Activated CD4-positive, alpha-beta T cell treated with anti-CD3 and anti-CD28 coated beads, Interleukin-2, amount 10 ng/mL, durations not matched to agents 7 days and 5 days (primary cell): ENCODE data around the gene GABRG3. TPM values are rescaled to one million over a fixed set of nuclear protein-coding genes. Genes with fewer than 3 reads are reported as not detected.

ENCODE experiments used
- CTCF ChIA-PET: fragments of 350-600 bp; sonication (Branson Sonifier 250); formaldehyde crosslinking; loops from one replicate; lab custom pipeline; 2021; ENCODE audit warnings: antibody characterized with exemption; lab: Charles Lee
- POLR2A ChIA-PET: fragments of 350-600 bp; sonication (Branson Sonifier 250); formaldehyde crosslinking; loops from one replicate; lab custom pipeline; 2021; ENCODE audit warnings: antibody characterized with exemption; lab: Charles Lee
- DNase-seq: peaks from one replicate; pipeline ENCODE4 v3.0.0-alpha.2; 2020
- H3K27ac Mint-ChIP-seq: one replicate; pipeline ENCODE4 v1.8.0; 2021; ENCODE audit warnings: mild to moderate bottlenecking, moderate library complexity, mixed read lengths
- H3K27me3 Mint-ChIP-seq: one replicate; pipeline ENCODE4 v1.8.0; 2021; ENCODE audit warnings: mixed read lengths
- H3K36me3 Mint-ChIP-seq: one replicate; pipeline ENCODE4 v1.8.0; 2021; ENCODE audit warnings: low read depth, mixed read lengths
- H3K4me1 Mint-ChIP-seq: one replicate; pipeline ENCODE4 v1.8.0; 2021; ENCODE audit warnings: mixed read lengths
- H3K4me3 Mint-ChIP-seq: one replicate; pipeline ENCODE4 v1.8.0; 2021; ENCODE audit warnings: mild to moderate bottlenecking, moderate library complexity, mixed read lengths
- H3K9me3 Mint-ChIP-seq: one replicate; pipeline ENCODE4 v1.8.0; 2021; ENCODE audit warnings: mixed read lengths
- total RNA-seq, 2 experiments: library from RNA; stranded (reverse); gene quantifications; one replicate each; pipeline ENCODE4 v1.2.3, GENCODE V29; 2021

GABRG3 gene
- total RNA-seq, 2 experiments from 2014 or later = not detected

- Mint-ChIP-seq H3K4me1 (no peaks in the 10 kb centered on the region), H3K27me3 (no peaks in the 10 kb centered on the region), H3K27ac (no peak overlapping the region), H3K4me3 (no peak overlapping the region), H3K9me3 (peaks cover 11% of the 10 kb centered on the region), H3K36me3 (no peaks in the 10 kb centered on the region)
- no peak for DNase-seq
- POLR2A ChIA-PET = no interaction called here
- CTCF ChIA-PET = no interaction called here
Observed at GRCh38 chr15:27081676-27082418, 110.9 kb downstream of the GABRG3 start.

- POLR2A ChIA-PET = no interaction called here
- no peak overlapping the region for H3K4me3 Mint-ChIP-seq
- H3K27ac Mint-ChIP-seq = no peak overlapping the region
- no peak for DNase-seq
- H3K36me3 Mint-ChIP-seq = no peaks in the 10 kb centered on the region
- H3K27me3 Mint-ChIP-seq = no peaks in the 10 kb centered on the region
- H3K4me1 Mint-ChIP-seq = no peaks in the 10 kb centered on the region
- CTCF ChIA-PET = interaction anchor here (0.5 kb wide), 1 partner anchor 22 kb away, joined by 3 read pairs; no protein-coding TSS in a partner anchor
- H3K9me3 Mint-ChIP-seq = peaks cover 7% of the 10 kb centered on the region
Observed at GRCh38 chr15:27082526-27082925, 111.5 kb downstream of the GABRG3 start.

GRCh38 chr15:27084844-27085243, 113.9 kb downstream of the GABRG3 start:
- Mint-ChIP-seq H3K27ac (no peak overlapping the region), H3K9me3 (peaks cover 4% of the 10 kb centered on the region), H3K4me3 (no peak overlapping the region), H3K36me3 (no peaks in the 10 kb centered on the region), H3K27me3 (no peaks in the 10 kb centered on the region), H3K4me1 (no peaks in the 10 kb centered on the region)
- ChIA-PET CTCF (interaction anchor here (0.5 to 0.6 kb wide), 2 partner anchors 89 to 196 kb away, joined by 3 to 4 read pairs; no protein-coding TSS in a partner anchor), POLR2A (no interaction called here)
- DNase-seq = no peak

GRCh38 chr15:27086149-27086548, 115.2 kb downstream of the GABRG3 start:
- H3K9me3 Mint-ChIP-seq = peaks cover 4% of the 10 kb centered on the region
- H3K27me3 Mint-ChIP-seq = no peaks in the 10 kb centered on the region
- H3K4me3 Mint-ChIP-seq = no peak overlapping the region
- no peak overlapping the region for H3K27ac Mint-ChIP-seq
- ChIA-PET CTCF (no interaction called here), POLR2A (no interaction called here)
- DNase-seq = no peak
- H3K4me1 Mint-ChIP-seq = no peaks in the 10 kb centered on the region
- no peaks in the 10 kb centered on the region for H3K36me3 Mint-ChIP-seq

DNA sequence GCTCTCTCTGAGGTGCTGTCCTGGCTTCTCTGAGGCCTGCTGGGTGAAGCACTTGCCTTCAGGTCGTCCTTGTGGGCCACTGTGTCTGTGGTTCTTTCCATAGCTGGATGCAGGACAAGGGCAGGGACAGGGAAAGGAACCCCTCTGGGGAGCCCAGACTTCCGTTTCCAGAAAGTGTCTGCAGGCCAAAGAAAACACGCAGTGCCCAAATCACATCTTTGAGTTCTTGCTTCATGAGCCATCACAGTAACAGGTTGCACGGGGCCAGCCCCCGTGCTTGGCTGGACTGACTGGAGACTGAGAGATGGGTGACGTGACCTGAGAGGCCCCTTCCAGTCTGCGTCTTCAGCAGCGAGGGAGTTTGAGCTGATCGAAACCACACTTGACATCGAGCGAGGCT, 115.8 kb downstream of the GABRG3 start:
- DNase-seq = no peak
- ChIA-PET POLR2A (no interaction called here), CTCF (no interaction called here)
- H3K4me3 Mint-ChIP-seq = no peak overlapping the region
- no peaks in the 10 kb centered on the region for H3K4me1 Mint-ChIP-seq
- H3K27me3 Mint-ChIP-seq = no peaks in the 10 kb centered on the region
- peaks cover 4% of the 10 kb centered on the region for H3K9me3 Mint-ChIP-seq
- no peaks in the 10 kb centered on the region for H3K36me3 Mint-ChIP-seq
- H3K27ac Mint-ChIP-seq = no peak overlapping the region

DNA sequence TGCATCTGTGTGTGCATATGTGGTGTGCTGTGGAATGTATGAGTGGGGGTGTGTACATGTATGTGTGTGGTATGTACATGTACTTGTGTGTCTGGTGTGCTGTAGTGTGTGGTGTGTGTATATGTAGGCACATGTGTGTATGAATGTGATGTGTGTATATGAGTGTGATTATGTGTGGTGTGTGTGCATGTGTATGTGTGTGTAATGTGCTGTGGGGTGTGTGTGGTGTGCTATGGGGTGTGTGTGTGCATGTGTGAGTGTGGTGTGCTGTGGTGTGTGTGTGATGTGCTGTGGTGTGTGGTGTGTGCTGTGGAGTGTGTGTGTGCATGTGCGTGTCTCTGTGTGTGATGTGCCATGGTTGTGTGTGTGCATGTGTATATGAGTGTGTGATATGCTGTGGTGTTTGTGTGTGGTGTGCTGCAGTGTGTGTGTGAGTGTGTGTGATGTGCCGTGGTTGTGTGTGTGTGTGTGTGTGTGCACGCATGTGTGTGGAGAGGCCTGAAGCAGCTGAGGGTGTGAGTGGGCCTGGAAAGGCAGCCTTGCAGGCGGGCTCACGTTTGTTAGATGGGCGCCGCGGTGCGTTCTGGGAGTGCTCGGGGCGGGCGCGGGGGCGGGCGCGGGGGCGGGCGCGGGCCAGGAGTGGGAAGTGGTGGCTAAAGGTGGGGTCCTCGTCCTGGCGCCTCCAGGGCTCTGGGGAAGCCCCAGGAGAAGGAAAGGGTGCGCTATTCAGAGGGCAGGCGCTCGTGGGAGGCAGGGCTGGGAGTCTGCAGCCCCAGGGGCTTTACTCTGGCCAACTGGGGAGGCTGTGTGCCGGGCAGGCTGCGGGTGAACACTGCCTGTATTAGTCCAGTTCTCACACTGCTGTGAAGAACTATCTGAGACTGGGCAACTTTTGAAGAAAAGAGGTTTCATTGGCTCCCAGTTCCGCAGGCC, 116.9 kb downstream of the GABRG3 start:
- H3K36me3 Mint-ChIP-seq = no peaks in the 10 kb centered on the region
- no peak overlapping the region for H3K27ac Mint-ChIP-seq
- H3K9me3 Mint-ChIP-seq = peaks cover 5% of the 10 kb centered on the region
- no peaks in the 10 kb centered on the region for H3K4me1 Mint-ChIP-seq
- no peak overlapping the region for H3K4me3 Mint-ChIP-seq
- POLR2A ChIA-PET = no interaction called here
- CTCF ChIA-PET = no interaction called here
- no peak for DNase-seq
- no peaks in the 10 kb centered on the region for H3K27me3 Mint-ChIP-seq

- CTCF ChIA-PET = no interaction called here
- POLR2A ChIA-PET = no interaction called here
- Mint-ChIP-seq H3K27ac (no peak overlapping the region), H3K36me3 (no peaks in the 10 kb centered on the region), H3K4me3 (no peak overlapping the region), H3K9me3 (peaks cover 8% of the 10 kb centered on the region), H3K27me3 (no peaks in the 10 kb centered on the region), H3K4me1 (no peaks in the 10 kb centered on the region)
- no peak for DNase-seq
Observed at GRCh38 chr15:27088584-27089232, 117.7 kb downstream of the GABRG3 start.

DNA sequence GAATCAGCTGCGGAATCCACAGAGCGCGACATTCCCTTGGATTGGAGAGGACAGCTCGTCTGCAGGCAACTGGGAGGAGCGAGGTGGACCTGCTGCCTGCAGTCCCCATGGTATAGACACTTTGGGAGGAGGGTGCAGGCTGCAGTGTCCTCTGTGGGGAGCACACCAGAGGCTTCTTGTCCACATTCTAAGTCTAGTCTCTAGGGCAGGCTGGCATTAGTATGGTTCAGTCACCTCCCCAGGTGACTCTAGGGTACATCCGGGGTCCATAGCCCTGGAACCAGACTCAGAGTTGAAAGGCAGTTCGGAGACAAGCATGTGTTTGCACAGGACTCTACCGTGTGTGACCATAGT, 118.2 kb downstream of the GABRG3 start:
- Mint-ChIP-seq H3K36me3 (no peaks in the 10 kb centered on the region), H3K27me3 (no peaks in the 10 kb centered on the region), H3K4me3 (no peak overlapping the region), H3K9me3 (peaks cover 10% of the 10 kb centered on the region), H3K27ac (no peak overlapping the region), H3K4me1 (no peaks in the 10 kb centered on the region)
- CTCF ChIA-PET = no interaction called here
- no peak for DNase-seq
- POLR2A ChIA-PET = no interaction called here

GRCh38 chr15:27089676-27090075, 118.7 kb downstream of the GABRG3 start:
- Mint-ChIP-seq H3K36me3 (no peaks in the 10 kb centered on the region), H3K4me3 (no peak overlapping the region), H3K27me3 (no peaks in the 10 kb centered on the region), H3K4me1 (no peaks in the 10 kb centered on the region), H3K9me3 (peaks cover 10% of the 10 kb centered on the region), H3K27ac (no peak overlapping the region)
- POLR2A ChIA-PET = no interaction called here
- DNase-seq = no peak
- CTCF ChIA-PET = no interaction called here

GRCh38 chr15:27091270-27091940, 120.4 kb downstream of the GABRG3 start:
- no peaks in the 10 kb centered on the region for H3K27me3 Mint-ChIP-seq
- CTCF ChIA-PET = no interaction called here
- no peaks in the 10 kb centered on the region for H3K36me3 Mint-ChIP-seq
- no peak overlapping the region for H3K27ac Mint-ChIP-seq
- H3K4me1 Mint-ChIP-seq = no peaks in the 10 kb centered on the region
- peaks cover 10% of the 10 kb centered on the region for H3K9me3 Mint-ChIP-seq
- DNase-seq = no peak
- no peak overlapping the region for H3K4me3 Mint-ChIP-seq
- POLR2A ChIA-PET = no interaction called here

- POLR2A ChIA-PET = no interaction called here
- no peaks in the 10 kb centered on the region for H3K36me3 Mint-ChIP-seq
- no peak for DNase-seq
- no peak overlapping the region for H3K27ac Mint-ChIP-seq
- CTCF ChIA-PET = no interaction called here
- H3K27me3 Mint-ChIP-seq = no peaks in the 10 kb centered on the region
- H3K4me3 Mint-ChIP-seq = no peak overlapping the region
- peaks cover 10% of the 10 kb centered on the region for H3K9me3 Mint-ChIP-seq
- H3K4me1 Mint-ChIP-seq = no peaks in the 10 kb centered on the region
Observed at GRCh38 chr15:27092390-27092789, 121.4 kb downstream of the GABRG3 start.

GRCh38 chr15:27094235-27094634, 123.3 kb downstream of the GABRG3 start:
- no peak overlapping the region for H3K4me3 Mint-ChIP-seq
- no peaks in the 10 kb centered on the region for H3K4me1 Mint-ChIP-seq

More at GRCh38 chr15:27094235-27094634, 123.3 kb downstream of the GABRG3 start:
- Mint-ChIP-seq H3K27ac (no peak overlapping the region), H3K27me3 (no peaks in the 10 kb centered on the region), H3K36me3 (no peaks in the 10 kb centered on the region), H3K9me3 (peaks cover 13% of the 10 kb centered on the region)
- DNase-seq = no peak
- ChIA-PET CTCF (no interaction called here), POLR2A (no interaction called here)
